ENCODE results near the gene ST3GAL5.

Gene ST3GAL5

DNA sequence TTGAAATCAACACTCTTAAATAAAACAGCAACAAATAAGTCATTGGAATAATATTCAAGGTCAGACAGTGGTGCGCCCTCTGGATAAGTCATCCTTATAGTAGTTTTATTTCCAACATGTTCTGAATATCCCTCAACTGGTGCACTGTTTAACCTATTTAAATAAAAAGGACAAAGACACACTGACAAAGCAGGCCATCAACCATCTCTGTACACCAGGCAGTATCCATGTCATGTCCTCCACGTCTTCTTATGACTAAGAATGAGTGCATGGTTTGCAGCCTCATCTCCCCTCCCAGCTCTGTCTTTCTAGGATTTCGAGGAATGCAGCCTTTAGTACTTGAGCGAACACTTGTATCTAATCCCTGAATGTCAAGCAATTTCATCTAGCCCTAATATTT, 42.4 kb downstream of the ST3GAL5 start:
- DNase-seq (ENCODE audit: low read depth): no peak
- H3K4me3 ChIP-seq (ENCODE audit: low read depth, low read length): no peak overlapping the region
- TF ChIP-seq CTCF (IDR thresholded peaks at IDR 0.05; ENCODE audit: insufficient read depth, low read depth, low read length, missing control alignments): no peak

- TF ChIP-seq CTCF (IDR thresholded peaks at IDR 0.05; ENCODE audit: insufficient read depth, low read depth, low read length, missing control alignments): no peak
- DNase-seq (ENCODE audit: low read depth): no peak
- no peak overlapping the region for H3K4me3 ChIP-seq (ENCODE audit: low read depth, low read length)
Measured at GRCh38 chr2:85844486-85844885, 44.3 kb downstream of the ST3GAL5 start.

- peak; percentile 49 for DNase-seq (ENCODE audit: low read depth)
- TF ChIP-seq CTCF (IDR thresholded peaks at IDR 0.05; ENCODE audit: insufficient read depth, low read depth, low read length, missing control alignments): peak; percentile 46
- no peak overlapping the region for H3K4me3 ChIP-seq (ENCODE audit: low read depth, low read length)
Measured at GRCh38 chr2:85843543-85843942, 45.2 kb downstream of the ST3GAL5 start.

- DNase-seq (ENCODE audit: low read depth): no peak
Measured at GRCh38 chr2:85840091-85840490, 48.7 kb downstream of the ST3GAL5 start.

DNA sequence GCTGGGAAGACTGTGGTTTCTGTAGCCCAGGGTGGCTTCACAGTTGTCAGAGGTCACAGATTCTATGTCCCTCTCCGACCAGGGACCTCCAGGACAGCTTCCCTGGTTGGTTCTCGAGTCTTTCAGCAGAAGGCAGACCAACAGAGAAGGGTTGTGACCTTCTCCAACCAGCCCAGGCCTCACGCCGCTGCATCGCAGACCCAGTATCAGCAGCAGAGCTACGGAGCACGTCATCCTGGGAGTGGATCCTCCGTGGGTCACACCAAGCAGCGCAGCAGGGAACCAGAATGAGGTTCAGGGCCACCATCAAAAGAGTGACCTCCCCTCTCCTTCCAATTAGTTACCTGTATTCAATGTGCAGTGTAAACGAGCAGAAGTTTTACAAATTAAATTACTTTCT, 49.3 kb downstream of the ST3GAL5 start:
- no peak for DNase-seq (ENCODE audit: low read depth)
- TF ChIP-seq CTCF (IDR thresholded peaks at IDR 0.05; ENCODE audit: insufficient read depth, low read depth, low read length, missing control alignments): no peak
- H3K4me3 ChIP-seq (ENCODE audit: low read depth, low read length): no peak overlapping the region

More at GRCh38 chr2:85840091-85840490, 48.7 kb downstream of the ST3GAL5 start:
- H3K4me3 ChIP-seq (ENCODE audit: low read depth, low read length): no peak overlapping the region
- TF ChIP-seq CTCF (IDR thresholded peaks at IDR 0.05; ENCODE audit: insufficient read depth, low read depth, low read length, missing control alignments): no peak

GRCh38 chr2:85838641-85839040, 50.1 kb downstream of the ST3GAL5 start:
- DNase-seq (ENCODE audit: low read depth): no peak
- H3K4me3 ChIP-seq (ENCODE audit: low read depth, low read length): no peak overlapping the region
- no peak for TF ChIP-seq CTCF (IDR thresholded peaks at IDR 0.05; ENCODE audit: insufficient read depth, low read depth, low read length, missing control alignments)

- DNase-seq (ENCODE audit: low read depth): peak; percentile 55
- TF ChIP-seq CTCF (IDR thresholded peaks at IDR 0.05; ENCODE audit: insufficient read depth, low read depth, low read length, missing control alignments): peak; percentile 30
- no peak overlapping the region for H3K4me3 ChIP-seq (ENCODE audit: low read depth, low read length)
Measured at GRCh38 chr2:85838181-85838580, 50.6 kb downstream of the ST3GAL5 start.

Data from GM12865 (cell line).